AG04450 (cell line): ENCODE results near the gene CTNNBL1. TPM values are rescaled to one million over a fixed set of nuclear protein-coding genes. Genes with fewer than 3 reads are reported as not detected.

Experiments used
- CTCF ChIA-PET: fragments of 300-600, 350-600 bp; formaldehyde crosslinking; extraction: SDS; loops from one replicate; lab custom pipeline; 2022; ENCODE audit warnings: antibody characterized with exemption, inconsistent platforms; lab: Charles Lee
- POLR2A ChIA-PET: fragments of 350-600 bp; formaldehyde crosslinking; extraction: SDS; loops from one replicate; lab custom pipeline; 2021; ENCODE audit warnings: antibody characterized with exemption, inconsistent platforms; lab: Yijun Ruan, JAX
- DNase-seq: peaks from one replicate; pipeline ENCODE4 v3.0.0-alpha.2; 2011; ENCODE audit warnings: low read depth, low spot score
- H3K27ac ChIP-seq: one replicate; pipeline ENCODE4 v1.5.1; 2012; ENCODE audit warnings: low read depth, low read length, control low read depth
- H3K27me3 ChIP-seq: one replicate; pipeline ENCODE4 v1.6.0; 2012; ENCODE audit warnings: low read length; ENCODE audit not compliant: control insufficient read depth, insufficient read depth
- H3K4me3 ChIP-seq: 2 replicates; pipeline ENCODE4 v1.5.1; 2011; ENCODE audit warnings: mild to moderate bottlenecking, low read depth, low read length, control low read depth
- H3K9me3 ChIP-seq: 2 replicates; pipeline ENCODE4 v1.5.1; 2012; ENCODE audit warnings: low read length; ENCODE audit not compliant: control insufficient read depth, insufficient read depth
- polyA plus RNA-seq: library from polyadenylated mRNA; depleted of rRNA; stranded (reverse); fragments of >200 nt; gene quantifications from 2 replicates; pipeline ENCODE4 v1.2.3, GENCODE V29; 2011
- TF ChIP-seq, protein P1 (sequence below): IDR thresholded peaks from 2 replicates; pipeline ENCODE4 v1.5.1; 2011; ENCODE audit warnings: low read depth, low read length, control low read depth, inconsistent platforms

CTNNBL1 gene
- polyA plus RNA-seq, 1 experiment, result 27.1 TPM

DNA sequence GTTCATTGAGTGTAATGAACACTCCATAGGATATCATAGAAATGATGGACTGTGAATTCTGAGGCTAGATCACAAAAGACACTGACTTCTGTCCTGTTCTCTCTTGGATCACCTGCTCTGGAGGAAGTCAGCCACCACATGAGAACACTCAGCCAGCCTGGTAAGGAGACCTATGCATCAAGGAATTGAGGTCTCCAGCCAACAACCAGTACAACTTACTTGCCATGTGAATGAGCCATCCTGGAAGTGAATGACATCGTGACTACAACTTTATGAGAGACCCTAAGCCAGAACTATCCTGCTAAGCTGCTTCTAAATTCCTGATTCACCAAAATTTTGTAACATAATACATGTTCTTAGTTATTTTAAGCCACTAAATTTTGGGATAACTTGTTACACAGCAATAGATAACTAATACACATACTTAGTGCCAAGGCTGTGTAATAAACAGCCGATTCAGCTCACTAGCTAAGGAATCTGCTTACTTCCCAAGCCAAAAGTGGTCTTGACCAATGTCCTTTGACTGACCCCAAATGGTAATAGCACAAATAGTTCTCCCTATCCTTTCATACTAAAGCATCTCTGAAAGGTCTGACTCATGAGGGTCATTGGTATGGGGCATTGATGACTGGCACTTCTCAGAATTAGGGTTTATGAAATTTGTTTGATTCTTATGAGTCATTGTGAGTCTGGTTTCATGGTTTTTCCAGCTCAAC, 6.9 kb upstream of the CTNNBL1 start:
- Histone ChIP-seq H3K27me3 (peaks cover 8% of the 10 kb centered on the region), H3K9me3 (no peaks in the 10 kb centered on the region), H3K4me3 (no peak overlapping the region), H3K27ac (no peak overlapping the region)
- no peak for DNase-seq
- ChIA-PET POLR2A (no interaction called here), CTCF (interaction anchor here (1.2 kb wide), 1 partner anchor 123 kb away, joined by 4 read pairs; no protein-coding TSS in a partner anchor)
- TF ChIP-seq, protein P1, sequence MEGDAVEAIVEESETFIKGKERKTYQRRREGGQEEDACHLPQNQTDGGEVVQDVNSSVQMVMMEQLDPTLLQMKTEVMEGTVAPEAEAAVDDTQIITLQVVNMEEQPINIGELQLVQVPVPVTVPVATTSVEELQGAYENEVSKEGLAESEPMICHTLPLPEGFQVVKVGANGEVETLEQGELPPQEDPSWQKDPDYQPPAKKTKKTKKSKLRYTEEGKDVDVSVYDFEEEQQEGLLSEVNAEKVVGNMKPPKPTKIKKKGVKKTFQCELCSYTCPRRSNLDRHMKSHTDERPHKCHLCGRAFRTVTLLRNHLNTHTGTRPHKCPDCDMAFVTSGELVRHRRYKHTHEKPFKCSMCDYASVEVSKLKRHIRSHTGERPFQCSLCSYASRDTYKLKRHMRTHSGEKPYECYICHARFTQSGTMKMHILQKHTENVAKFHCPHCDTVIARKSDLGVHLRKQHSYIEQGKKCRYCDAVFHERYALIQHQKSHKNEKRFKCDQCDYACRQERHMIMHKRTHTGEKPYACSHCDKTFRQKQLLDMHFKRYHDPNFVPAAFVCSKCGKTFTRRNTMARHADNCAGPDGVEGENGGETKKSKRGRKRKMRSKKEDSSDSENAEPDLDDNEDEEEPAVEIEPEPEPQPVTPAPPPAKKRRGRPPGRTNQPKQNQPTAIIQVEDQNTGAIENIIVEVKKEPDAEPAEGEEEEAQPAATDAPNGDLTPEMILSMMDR, result no peak

DNA sequence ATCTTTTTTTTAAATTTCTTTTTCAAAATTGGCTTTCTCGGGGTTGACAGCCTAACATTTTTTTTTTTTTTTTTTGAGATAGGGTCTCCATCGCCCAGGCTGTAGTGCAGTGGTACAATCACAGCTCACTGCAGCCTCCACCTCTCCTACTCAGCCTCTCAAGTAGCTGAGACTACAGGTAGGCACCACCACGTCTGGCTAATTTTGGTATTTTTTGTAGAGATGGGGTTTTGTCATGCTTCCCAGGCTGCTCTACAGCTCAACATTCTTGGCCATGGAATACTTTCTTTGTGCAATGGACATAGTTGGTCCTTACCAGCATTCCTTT, 6.4 kb upstream of the CTNNBL1 start:
- H3K27me3 ChIP-seq, result peaks cover 8% of the 10 kb centered on the region
- no peak overlapping the region for H3K27ac ChIP-seq
- CTCF ChIA-PET, result interaction anchor here (1.2 kb wide), 1 partner anchor 123 kb away, joined by 4 read pairs; no protein-coding TSS in a partner anchor
- H3K4me3 ChIP-seq, result no peak overlapping the region
- POLR2A ChIA-PET, result no interaction called here
- TF ChIP-seq, protein P1, result no peak
- H3K9me3 ChIP-seq, result no peaks in the 10 kb centered on the region
- DNase-seq, result no peak

DNA sequence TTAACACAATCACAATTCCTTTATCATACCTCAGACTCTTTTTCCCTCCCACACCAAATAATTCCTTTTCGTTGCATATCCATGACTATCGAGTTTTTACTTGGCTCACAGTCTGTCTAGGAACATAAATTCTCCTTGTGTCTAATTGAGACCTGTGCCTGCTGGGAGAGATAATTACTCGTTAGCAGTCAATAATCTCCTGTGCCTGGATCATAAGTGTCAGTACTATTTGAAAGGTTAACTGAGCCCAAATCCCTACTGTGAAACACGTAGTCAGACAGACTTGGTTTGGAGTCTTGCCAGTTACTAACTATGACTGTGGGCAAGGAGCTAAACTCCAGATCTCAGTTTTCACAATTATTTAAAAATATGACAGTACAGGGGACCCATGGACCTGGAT, 5.7 kb upstream of the CTNNBL1 start:
- no peak for DNase-seq
- POLR2A ChIA-PET, result no interaction called here
- CTCF ChIA-PET, result interaction anchor here (1.2 kb wide), 1 partner anchor 124 kb away, joined by 4 read pairs; no protein-coding TSS in a partner anchor
- Histone ChIP-seq H3K27me3 (peaks cover 6% of the 10 kb centered on the region), H3K27ac (no peak overlapping the region), H3K9me3 (no peaks in the 10 kb centered on the region), H3K4me3 (no peak overlapping the region)
- TF ChIP-seq, protein P1, result no peak

DNA sequence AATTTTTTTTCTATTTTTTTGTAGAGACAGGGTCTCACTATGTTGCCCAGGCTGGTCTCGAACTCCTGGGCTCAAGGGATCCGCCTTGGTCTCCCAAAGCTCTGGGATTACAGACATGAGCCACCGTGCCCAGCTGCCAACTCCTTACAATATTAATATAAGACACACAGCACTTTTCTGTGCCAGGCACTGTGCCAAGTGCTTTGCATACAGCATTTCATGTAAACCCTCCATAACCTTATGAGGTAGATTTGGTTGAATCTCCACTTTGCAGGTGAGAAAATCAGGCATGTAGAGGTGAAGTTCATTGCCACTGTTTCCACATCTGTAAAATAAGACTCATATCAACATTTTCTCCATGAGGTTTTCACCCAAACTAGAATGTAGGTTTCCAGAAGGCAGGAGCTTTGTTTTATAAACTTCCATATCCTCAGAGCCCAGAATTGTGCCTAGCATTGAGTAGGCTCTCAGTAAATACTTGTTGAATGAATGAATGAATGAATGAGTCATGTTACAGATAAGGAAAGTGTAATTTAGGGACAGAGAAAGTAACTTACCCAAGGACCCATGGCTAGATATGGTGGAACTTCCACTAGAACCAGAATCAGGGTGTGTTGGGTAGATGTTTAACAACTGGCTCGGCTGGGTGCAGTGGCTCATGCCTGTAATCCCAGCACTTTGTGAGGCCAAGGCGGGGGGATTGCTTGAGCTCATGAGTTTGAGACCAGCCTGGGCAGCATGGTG, 3.0 kb upstream of the CTNNBL1 start:
- Histone ChIP-seq H3K4me3 (no peak overlapping the region), H3K27me3 (peaks cover 3% of the 10 kb centered on the region), H3K27ac (no peak overlapping the region), H3K9me3 (no peaks in the 10 kb centered on the region)
- TF ChIP-seq, protein P1, result no peak
- ChIA-PET POLR2A (no interaction called here), CTCF (no interaction called here)
- DNase-seq, result no peak
